NOMO-1 treated with DMSO at 0.1 percent for 48 hours (cell line): ENCODE results near the gene PGPEP1.
A peak's percentile ranks its signal among the peaks of the same experiment; 100 is the strongest.
"Not testable (repeated sequence)": the region's sequence is repeated elsewhere in the genome, so short reads cannot be mapped to it uniquely, and the experiment has no call there.

ENCODE experiments used
- DNase-seq: peaks from one replicate; lab custom pipeline; 2025; ENCODE audit not compliant: unreplicated experiment; lab: John Stamatoyannopoulos, UW

Gene PGPEP1

DNA sequence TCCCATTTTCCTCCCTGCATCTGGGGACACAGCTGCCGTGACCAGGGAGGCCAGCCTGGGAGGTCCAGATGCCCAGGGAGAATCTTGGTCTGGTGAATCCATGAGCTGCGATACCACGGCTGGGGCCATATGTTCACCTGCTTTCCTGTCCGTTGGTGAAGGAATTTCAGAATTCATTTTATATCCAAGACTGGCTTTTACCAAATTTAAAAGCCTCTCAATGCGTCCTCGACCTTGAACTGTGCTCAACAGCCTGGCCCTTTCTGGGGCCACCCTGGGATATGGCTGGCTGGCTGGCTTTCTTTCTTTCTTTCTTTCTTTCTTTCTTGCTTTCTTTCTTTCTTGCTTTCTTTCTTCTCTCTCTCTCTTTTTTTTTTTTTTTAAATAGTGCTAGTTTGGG lies 23.4 kb downstream of the PGPEP1 start:
- DNase-seq = no peak

DNA sequence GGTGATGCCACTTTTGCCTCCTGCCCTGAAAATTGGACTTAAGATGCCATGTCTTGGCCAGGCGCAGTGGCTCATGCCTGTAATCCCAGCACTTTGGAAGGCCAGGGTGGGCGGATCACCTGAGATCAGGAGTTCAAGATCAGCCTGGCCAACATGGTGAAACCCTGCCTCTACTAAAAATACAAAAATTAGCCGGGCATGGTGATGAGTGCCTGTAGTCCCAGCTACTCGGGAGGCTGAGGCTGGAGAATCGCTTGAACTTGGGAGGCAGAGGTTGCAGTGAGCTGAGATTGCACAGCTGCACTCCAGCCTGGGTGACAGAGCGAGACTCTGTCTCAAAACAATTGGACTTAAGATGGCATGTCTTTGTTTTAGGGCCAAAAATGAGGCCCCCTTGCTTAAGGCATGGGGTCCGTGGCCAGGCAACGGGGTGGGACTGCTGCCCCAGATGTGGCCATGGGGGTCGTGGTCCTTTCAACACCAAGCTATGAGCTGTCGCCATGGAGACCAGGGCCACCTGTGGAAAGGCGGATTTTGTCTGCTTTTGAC lies 24.0 kb downstream of the PGPEP1 start:
- DNase-seq = not testable (repeated sequence)

DNA sequence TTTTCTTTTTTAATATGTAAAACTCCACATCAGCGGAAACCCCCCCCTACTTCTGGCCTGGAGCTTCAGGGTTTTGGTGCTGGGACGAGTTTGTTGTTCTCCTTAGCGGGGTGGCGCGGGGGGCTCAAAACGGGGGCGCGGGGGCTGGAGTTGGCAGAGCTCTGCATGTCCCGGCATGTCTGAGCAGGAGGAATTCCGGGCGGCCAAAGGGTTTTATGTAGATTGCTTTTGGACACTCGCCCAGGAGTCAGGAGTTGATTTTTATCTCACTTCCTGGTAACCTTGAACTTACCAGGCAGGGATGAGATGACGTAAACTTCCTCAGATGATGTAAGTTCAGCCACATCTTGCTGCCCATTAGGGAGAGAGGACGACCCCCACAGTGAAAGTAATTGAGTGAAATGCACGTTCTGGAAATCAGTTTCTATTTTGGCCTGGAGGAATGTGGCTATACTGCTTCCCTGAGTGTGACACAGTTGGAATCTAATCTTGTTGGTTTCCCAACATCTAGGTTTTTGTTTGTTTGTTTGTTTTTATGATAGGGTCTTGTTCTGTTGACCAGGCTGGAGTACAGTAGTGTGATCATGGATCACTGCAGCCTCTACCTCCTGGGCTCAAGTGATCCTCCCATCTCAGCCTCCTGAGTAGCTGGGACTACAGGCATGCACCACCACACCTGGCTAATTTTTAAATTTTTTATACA lies 24.6 kb downstream of the PGPEP1 start:
- DNase-seq = peak; percentile 60

DNA sequence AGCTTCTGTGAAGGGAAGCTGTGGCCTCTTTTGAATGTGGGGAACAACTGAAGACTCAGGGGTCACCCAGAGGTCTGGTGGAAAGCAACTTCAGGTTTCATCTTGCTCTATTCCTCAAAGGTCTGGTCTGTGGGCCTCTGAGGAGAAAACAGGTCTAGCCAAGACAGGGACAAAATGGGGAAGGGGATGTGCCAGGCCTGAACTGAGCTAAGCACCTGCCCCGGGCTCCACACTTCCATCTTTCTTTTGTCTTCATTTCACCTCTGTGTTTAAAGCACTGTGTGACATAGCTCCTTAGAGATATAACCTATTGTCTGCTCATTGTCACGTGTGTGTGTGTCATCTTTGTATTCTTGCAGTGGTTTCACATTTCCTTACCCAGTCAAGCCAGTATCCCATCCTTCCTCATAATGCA lies 25.6 kb downstream of the PGPEP1 start:
- no peak for DNase-seq

DNA sequence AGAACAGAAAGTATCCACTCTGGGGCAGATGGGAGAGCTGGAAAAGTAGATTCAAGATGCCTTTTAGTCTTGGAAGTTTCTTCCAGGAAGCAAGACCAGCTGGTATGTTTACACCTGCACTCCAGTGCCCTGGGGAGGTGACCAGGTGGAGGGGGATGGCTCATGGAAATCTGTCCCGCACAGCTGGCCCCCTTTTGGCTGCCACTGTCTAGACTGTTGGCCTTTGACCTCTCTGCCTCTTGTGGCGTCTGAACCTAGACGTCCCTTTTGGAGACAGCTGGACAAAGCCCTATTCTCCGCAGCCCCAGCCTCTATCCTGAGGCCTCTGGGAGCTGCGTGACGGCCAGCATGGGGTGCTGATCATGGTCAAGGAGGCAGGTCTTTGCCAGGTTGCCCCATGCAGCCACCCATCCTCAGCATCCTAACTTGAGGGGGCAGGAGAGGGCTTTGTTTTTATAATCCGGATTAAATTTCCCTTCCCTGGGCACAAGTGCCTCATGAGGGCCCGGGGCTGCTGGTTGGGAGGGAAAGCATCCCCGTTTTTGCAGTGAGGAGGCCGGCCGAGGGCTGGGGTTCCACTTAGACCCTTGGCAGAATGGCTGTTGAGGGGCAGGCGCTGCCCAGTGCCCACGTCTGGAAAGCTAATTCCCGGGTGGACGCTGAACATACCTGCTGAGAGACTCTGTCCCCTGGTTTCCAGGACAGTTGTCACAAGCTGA lies 28.3 kb downstream of the PGPEP1 start:
- DNase-seq = no peak

DNA sequence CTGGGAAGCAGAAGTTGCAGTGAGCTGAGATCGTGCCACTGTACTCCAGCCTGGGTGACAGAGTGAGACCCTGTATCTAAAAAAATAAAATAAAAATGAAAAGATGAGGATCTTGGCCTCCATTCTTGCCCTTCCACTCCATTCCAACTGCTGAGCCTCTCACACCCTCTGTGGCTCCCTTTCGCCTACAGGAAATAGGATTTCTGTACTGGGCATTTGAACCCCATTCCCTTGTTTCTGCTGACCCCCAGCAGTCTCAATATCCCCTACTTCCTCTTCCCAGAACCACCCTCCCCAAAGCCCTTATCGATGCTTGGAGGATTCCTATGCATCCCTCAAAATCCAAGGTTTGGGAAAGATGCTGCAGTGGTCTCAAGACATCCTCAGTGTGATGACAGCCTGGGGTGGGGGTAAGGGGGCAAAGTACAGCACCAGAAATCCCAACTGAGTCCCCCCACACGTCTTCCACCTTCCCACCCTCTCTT lies 33.1 kb downstream of the PGPEP1 start:
- DNase-seq = no peak

DNA sequence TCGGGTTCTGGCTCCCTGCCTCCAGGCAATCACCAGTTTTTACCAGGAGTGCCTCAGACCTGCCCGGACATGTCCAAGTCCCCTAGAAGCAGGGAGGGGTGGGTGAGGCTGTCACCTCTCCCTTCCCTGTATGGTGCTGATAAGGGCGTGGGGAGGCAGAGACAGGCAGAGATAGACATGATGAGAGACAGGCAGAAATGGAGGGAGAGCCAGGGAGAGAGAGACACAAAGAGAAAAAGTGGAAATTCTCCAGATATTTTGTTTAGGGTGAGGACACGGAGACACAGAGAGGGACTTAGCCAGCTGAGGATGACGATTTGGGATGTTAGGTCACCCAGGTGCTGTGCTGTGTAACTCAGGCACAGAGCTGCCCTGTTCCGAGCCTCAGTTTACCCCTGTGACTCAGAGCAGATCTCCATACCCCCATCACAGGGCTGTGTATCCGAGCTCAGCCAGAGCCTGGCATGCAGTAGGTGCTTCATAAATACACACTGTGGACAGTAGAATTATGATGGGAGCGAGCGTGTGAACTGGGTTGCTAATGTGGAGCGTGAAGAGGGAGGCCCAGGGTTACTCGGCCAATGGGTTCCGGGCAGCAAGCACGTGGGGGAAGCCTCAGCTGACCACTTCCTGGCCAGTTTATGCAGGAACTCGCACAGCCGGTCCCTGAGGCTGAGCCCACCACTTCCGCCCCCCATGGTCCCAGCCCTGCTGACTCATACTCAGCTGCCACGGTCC lies 33.7 kb downstream of the PGPEP1 start:
- DNase-seq = peak; percentile 87

DNA sequence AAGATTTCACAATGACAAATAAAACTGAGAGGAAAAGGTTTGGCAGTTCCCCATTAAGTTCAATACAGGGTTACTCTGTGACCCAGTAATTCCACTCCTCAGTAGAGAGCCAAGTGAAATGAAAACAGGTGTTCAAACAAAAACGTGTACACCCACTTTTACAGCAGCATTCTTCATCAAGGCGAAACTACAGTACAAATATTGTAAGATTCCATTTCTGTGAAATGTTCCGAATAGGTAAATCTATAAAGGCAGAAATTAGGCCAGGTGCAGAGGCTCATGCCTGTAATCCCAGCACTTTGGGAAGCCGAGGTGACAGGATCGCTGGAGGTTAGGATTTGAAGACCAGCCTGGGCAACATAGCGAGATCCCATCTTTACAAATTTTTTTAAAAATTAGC lies 36.6 kb downstream of the PGPEP1 start:
- no peak for DNase-seq

DNA sequence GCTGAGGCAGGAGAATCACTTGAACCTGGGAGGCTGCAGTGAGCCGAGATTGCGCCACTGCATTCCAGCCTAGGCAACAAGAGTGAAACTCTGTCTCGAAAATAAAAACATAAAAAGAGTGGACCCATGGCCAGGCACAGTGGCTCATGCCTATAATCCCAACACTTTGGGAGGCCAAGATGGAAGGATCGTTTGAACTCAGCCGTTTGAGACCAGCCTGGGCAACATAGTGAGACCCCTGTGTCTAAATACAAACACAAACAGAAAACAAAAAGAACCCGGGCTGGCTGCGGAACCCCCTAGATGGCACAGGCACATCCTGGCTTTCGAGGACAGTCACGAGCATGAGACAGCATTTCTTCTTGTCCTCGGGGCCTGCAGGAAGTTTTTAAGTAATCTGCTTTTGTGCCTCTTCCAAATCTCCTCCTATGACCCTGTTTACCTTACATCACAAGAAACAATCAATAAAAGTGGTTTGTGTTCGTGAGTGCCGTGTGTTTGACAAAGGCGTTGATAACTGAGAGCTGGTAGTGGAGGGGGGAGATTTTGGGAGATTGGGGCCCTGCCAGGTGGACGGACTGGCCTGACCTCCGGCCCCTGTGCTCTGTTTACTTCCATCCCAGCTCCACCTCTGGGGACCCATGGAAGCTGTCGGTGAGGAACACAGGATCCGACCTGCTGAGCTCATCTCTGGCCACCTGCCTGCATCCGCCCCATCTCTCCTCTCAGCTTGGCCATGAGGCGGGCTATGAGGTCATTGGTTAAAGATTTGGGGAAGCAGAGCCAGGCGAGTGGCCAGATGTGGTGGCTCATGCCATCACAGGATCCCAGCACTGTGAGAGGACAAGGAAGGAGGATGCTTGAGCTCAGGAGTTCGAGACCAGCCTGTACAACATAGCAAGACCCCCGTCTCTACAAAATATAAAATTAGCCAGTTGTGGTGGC lies 39.7 kb downstream of the PGPEP1 start:
- DNase-seq = peak; percentile 25

DNA sequence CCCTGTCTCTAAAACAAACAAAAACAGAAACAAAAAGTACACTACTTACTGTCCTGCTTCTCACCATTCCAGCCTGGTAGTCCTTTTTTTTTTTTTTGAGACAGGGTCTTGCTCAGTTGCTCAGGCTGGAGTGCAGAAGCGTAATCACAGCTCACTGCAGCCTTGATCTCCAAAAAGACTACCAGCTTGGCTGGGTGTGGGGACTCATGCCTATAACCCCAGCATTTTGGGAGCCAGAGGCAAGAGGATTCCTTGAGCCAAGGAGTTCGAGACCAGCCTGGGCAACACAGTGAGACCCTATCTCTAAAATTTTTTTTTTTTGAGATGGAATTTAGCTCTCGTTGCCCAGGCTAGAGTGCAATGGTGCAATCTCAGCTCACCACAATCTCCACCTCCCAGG lies 40.4 kb downstream of the PGPEP1 start:
- no peak for DNase-seq

DNA sequence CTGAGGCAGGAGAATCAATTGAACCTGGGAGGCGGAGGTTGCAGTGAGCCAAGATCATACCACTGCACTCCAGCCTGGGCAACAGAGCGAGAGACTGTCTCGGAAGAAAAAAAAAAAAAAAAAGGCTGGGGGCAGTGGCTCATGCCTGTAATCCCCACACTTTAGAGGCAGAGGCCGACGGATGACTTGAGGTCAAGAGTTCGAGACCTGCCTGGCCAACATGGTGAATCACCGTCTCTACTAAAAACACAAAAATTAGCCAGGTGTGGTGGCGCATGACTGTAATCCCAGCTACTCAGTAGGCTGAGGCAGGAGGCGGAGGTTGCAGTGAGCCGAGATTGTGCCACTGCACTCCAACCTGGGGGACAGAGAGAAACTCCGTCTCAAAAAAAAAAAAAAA lies 43.2 kb downstream of the PGPEP1 start:
- DNase-seq = not testable (repeated sequence)

DNA sequence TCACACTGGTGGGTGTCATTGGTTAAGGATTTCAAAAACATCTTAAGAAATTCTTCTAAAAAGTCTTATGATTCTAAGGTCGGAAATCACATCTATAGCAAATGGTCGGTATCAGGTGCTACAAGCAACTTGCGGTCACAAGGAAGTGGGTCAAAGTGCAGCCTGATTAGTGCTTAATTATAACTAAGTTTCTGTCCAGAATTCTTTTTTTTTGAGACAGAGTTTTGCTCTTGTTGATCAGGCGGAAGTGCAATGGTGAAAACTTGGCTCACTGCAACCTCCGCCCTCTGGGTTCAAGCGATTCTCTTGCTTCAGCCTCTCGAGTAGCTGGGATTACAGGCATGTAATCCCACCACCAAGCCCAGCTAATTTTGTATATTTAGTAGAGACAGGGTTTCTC lies 44.4 kb downstream of the PGPEP1 start:
- DNase-seq = no peak

DNA sequence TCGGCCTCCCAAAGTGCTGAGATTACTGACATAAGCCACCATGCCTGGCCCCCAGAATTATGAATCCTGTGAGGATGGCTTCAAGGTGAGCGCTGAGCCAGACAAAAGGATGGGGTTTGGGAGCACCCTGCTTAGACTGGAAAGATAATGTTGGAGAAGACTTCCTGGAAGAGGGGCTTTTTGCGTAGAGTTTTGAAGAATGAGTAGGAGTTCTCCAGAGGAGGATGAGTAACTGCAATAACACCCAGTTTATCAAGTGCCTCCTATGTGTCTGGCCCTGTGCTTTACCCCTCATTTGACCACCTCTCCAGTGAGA lies 44.9 kb downstream of the PGPEP1 start:
- DNase-seq = no peak

DNA sequence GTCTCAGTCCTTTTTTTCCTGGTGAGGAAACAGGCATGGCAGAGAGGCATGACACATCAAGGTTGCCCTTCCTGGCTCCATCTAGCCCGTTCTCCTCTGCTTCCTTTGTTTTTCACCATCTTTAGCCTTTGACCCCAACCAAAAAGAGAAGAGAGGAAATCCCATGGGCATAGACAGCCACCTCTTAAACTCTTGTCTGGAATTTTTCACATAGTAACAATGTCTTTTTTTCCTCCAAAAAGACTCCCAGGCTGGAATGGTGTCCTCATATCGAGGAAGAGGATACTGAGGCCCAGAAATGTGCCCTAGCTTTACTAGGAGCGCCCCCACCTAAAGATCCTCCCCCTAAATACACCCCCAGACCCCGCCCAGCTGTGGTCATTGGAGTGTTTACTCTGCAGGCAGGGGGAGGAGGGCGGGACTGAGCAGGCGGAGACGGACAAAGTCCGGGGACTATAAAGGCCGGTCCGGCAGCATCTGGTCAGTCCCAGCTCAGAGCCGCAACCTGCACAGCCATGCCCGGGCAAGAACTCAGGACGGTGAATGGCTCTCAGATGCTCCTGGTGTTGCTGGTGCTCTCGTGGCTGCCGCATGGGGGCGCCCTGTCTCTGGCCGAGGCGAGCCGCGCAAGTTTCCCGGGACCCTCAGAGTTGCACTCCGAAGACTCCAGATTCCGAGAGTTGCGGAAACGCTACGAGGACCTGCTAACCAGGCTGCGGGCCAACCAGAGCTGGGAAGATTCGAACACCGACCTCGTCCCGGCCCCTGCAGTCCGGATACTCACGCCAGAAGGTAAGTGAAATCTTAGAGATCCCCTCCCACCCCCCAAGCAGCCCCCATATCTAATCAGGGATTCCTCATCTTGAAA lies 45.5 kb downstream of the PGPEP1 start, which contains the start of gene GDF15:
GDF15 (plus strand) TSS at position 484 of the 868 bp plus-strand sequence; CDS start at position 516, 32 bp downstream.
- DNase-seq = no peak

DNA sequence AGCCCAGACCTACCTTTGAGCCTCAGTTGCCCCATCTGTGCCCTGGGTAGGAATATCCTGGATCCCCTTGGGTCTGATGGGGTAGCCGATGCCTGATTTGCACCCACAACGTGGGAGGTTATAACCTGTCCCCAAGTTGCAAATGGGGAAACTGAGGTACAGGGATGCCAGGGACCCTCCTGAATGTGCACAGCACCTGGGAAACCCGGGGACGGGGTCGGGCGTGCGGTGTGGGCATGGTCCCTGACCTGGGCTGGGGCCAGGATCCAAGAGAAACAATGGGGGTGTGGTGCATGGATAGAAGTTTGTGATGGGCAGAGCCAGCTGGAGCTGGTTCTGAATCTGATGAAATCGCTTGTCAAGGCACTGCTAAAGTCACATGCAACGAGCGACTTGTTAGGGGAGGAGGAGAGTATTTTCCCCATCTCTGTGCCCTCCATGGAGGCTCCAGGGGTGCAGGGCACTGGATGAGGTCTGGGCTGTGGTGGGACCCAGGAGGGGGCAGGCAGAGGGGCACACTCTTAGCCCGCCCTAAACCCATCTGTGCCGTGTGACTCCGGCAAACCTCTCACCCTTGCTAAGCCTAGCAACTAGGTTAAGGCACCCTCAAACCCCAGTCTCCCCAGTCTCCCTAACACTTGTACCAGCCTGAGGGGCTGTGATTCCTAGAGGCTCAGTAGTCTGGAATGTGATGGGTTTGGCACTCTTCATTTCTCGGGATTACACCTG lies 46.3 kb downstream of the PGPEP1 start:
- DNase-seq = no peak

DNA sequence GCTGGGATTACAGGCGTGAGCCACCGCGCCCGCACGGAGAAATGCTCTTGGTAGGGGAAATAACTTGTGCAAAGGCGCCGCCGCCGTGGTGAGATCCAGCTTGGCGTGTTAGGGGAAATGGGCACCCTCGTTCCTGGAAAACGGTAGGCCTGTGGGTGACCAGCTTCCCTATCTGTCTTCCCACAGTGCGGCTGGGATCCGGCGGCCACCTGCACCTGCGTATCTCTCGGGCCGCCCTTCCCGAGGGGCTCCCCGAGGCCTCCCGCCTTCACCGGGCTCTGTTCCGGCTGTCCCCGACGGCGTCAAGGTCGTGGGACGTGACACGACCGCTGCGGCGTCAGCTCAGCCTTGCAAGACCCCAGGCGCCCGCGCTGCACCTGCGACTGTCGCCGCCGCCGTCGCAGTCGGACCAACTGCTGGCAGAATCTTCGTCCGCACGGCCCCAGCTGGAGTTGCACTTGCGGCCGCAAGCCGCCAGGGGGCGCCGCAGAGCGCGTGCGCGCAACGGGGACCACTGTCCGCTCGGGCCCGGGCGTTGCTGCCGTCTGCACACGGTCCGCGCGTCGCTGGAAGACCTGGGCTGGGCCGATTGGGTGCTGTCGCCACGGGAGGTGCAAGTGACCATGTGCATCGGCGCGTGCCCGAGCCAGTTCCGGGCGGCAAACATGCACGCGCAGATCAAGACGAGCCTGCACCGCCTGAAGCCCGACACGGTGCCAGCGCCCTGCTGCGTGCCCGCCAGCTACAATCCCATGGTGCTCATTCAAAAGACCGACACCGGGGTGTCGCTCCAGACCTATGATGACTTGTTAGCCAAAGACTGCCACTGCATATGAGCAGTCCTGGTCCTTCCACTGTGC lies 47.9 kb downstream of the PGPEP1 start:
- peak; percentile 70 for DNase-seq

DNA sequence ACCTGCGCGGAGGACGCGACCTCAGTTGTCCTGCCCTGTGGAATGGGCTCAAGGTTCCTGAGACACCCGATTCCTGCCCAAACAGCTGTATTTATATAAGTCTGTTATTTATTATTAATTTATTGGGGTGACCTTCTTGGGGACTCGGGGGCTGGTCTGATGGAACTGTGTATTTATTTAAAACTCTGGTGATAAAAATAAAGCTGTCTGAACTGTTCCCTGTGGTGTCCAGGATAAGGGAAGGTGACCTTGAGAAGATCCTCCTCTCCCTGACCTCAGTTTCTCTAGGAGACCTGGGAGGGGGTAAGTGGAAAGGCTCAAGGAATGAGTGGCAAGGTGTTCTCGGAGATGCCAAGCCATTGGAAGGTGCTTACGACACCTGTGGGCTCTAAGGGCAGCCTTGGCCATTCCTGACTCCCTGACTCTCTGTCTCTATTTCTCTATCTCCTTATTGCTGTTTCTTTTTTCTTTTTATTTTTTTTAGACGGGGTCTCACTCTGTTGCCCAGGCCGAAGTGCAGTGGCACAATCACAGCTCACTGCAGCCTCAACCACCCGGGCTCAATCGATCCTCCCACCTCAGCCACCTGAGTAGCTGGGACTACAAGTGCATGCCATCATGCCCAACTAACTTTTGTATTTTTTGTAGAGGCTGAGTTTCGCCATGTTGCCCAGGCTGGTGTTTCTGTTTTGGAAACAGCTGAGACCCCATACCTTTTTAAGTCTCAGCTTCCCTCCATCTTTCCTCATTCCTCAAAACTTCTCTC lies 48.7 kb downstream of the PGPEP1 start:
- DNase-seq = no peak
